Endothelial cell (in vitro differentiated cells): ENCODE results near the gene CARD18. TPM values are rescaled to one million over a fixed set of nuclear protein-coding genes. Genes with fewer than 3 reads are reported as not detected.

Source experiments
- DNase-seq: peaks from one replicate; pipeline ENCODE4 v3.0.0; 2021; ENCODE audit warnings: low spot score
- H3K27ac Mint-ChIP-seq: one replicate; pipeline ENCODE4 v1.8.0; 2021; ENCODE audit warnings: mixed read lengths, inconsistent platforms; ENCODE audit not compliant: unreplicated experiment
- H3K27me3 Mint-ChIP-seq: one replicate; pipeline ENCODE4 v1.8.0; 2021; ENCODE audit warnings: mild to moderate bottlenecking, moderate library complexity, mixed read lengths, inconsistent platforms; ENCODE audit not compliant: unreplicated experiment
- H3K36me3 Mint-ChIP-seq: one replicate; pipeline ENCODE4 v1.8.0; 2021; ENCODE audit warnings: mild to moderate bottlenecking, low read depth, mixed read lengths, inconsistent platforms; ENCODE audit not compliant: unreplicated experiment
- H3K4me1 Mint-ChIP-seq: one replicate; pipeline ENCODE4 v1.8.0; 2021; ENCODE audit warnings: mild to moderate bottlenecking, mixed read lengths, inconsistent platforms; ENCODE audit not compliant: unreplicated experiment
- H3K4me3 Mint-ChIP-seq: one replicate; pipeline ENCODE4 v1.8.0; 2021; ENCODE audit warnings: mild to moderate bottlenecking, mixed read lengths, inconsistent platforms; ENCODE audit not compliant: unreplicated experiment
- H3K9me3 Mint-ChIP-seq: one replicate; pipeline ENCODE4 v1.8.0; 2021; ENCODE audit warnings: mixed read lengths, inconsistent platforms; ENCODE audit not compliant: unreplicated experiment
- total RNA-seq: library from RNA; stranded (reverse); fragmentation: NEBNext Ultra II Directional; extraction: Animal tissue kit (Norgen Biotek cat#: 25700); gene quantifications from one replicate; pipeline ENCODE4 v1.2.1, GENCODE V29; 2021; ENCODE audit not compliant: unreplicated experiment
- TF ChIP-seq, protein P1 (sequence below): fragments of 200-600 bp; sonication (generic); IDR thresholded peaks from one replicate; pipeline ENCODE4 v1.5.0; 2021; ENCODE audit warnings: antibody characterized with exemption; ENCODE audit not compliant: unreplicated experiment

CARD18 gene
- total RNA-seq, 1 donor from 2014 or later: not detected

DNA sequence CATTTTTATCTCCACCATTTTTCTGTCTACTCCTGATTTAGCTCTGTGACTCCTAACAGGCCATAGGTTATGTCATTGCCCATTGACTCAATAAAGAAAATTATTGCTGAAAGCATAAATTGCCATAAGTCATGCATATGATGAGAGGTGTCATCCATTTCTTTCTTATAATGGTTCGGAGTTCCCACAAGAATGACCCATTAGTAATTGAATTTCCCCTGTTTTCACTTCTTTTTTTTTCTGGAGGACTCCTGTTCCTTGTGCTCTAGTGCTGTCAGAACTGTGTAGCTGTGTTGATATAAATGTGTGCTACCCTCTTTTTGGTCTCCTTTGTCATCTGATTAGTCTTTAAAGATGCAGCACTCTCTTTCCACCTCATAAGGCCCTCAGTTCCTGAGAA is 22.9 kb upstream of the CARD18 start:
- Mint-ChIP-seq H3K9me3 (no peaks in the 10 kb centered on the region), H3K27ac (no peak overlapping the region), H3K4me3 (no peak overlapping the region), H3K36me3 (no peaks in the 10 kb centered on the region), H3K27me3 (no peaks in the 10 kb centered on the region), H3K4me1 (peaks cover 4% of the 10 kb centered on the region)
- TF ChIP-seq, protein P1, sequence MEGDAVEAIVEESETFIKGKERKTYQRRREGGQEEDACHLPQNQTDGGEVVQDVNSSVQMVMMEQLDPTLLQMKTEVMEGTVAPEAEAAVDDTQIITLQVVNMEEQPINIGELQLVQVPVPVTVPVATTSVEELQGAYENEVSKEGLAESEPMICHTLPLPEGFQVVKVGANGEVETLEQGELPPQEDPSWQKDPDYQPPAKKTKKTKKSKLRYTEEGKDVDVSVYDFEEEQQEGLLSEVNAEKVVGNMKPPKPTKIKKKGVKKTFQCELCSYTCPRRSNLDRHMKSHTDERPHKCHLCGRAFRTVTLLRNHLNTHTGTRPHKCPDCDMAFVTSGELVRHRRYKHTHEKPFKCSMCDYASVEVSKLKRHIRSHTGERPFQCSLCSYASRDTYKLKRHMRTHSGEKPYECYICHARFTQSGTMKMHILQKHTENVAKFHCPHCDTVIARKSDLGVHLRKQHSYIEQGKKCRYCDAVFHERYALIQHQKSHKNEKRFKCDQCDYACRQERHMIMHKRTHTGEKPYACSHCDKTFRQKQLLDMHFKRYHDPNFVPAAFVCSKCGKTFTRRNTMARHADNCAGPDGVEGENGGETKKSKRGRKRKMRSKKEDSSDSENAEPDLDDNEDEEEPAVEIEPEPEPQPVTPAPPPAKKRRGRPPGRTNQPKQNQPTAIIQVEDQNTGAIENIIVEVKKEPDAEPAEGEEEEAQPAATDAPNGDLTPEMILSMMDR: no peak
- no peak for DNase-seq

DNA sequence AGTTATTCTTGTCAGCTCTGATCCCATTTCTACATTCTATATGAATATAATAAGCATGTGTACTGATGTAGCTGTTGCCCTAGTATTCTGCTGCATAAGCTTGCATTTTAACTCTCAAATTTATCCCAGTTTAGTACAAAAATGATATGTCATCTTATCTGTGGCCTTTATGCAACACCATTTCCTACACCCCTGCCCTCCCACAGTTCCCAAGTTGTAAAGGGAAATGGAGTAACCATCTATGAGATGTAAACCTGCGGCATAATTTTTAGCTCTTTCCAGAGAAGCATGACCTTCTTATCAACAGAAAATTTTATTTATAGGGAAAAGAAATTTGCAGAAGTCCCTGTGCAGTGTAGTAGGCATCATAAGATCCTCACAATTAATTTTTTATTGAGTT is 18.9 kb upstream of the CARD18 start:
- no peak for DNase-seq
- no peak overlapping the region for H3K27ac Mint-ChIP-seq
- peaks cover 10% of the 10 kb centered on the region for H3K4me1 Mint-ChIP-seq
- no peaks in the 10 kb centered on the region for H3K36me3 Mint-ChIP-seq
- H3K27me3 Mint-ChIP-seq: no peaks in the 10 kb centered on the region
- TF ChIP-seq, protein P1: no peak
- H3K9me3 Mint-ChIP-seq: no peaks in the 10 kb centered on the region
- H3K4me3 Mint-ChIP-seq: no peak overlapping the region

DNA sequence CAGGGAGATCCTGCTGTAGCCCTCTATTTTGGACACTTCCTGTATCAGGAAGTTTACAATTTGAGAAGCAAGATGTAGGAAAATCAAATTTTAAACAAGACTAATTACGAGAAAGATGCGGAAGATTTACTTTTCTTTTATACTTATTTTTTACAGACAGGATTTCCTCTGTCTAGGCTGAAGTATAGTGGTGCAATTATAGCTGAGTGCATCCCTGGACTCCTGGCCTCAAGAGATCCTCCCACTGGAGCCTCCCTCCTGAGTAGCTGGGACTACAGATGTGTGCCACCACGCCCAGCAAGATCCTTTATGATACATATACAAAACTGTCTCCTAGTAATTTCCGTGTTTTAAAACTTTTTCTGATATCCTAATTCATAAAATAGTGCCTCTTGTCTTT is 17.2 kb upstream of the CARD18 start:
- no peak overlapping the region for H3K4me3 Mint-ChIP-seq
- TF ChIP-seq, protein P1: no peak
- no peaks in the 10 kb centered on the region for H3K36me3 Mint-ChIP-seq
- peaks cover 6% of the 10 kb centered on the region for H3K4me1 Mint-ChIP-seq
- DNase-seq: no peak
- no peaks in the 10 kb centered on the region for H3K9me3 Mint-ChIP-seq
- no peaks in the 10 kb centered on the region for H3K27me3 Mint-ChIP-seq
- H3K27ac Mint-ChIP-seq: no peak overlapping the region

DNA sequence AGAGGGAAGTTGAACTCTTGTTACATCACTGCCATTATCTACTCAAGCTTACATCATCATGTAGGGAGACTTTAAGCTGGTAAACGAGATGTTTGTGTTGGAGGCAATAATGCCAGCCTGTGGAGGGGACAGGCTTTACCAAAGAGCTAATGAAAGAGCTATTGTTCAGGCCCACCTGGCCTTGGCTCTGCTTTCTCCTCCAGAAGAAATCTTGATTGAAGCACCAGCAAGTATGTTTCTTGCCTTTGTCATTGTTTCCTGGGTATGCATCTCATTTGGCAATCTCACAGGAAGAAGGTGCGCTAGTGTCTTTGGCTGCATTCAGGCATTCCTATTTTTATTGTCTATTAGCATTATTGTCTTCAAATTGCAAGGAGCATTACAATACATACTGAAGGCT is 16.7 kb upstream of the CARD18 start:
- Mint-ChIP-seq H3K4me3 (no peak overlapping the region), H3K4me1 (peaks cover 6% of the 10 kb centered on the region), H3K27ac (no peak overlapping the region), H3K27me3 (no peaks in the 10 kb centered on the region), H3K9me3 (no peaks in the 10 kb centered on the region), H3K36me3 (no peaks in the 10 kb centered on the region)
- DNase-seq: no peak
- TF ChIP-seq, protein P1: no peak

DNA sequence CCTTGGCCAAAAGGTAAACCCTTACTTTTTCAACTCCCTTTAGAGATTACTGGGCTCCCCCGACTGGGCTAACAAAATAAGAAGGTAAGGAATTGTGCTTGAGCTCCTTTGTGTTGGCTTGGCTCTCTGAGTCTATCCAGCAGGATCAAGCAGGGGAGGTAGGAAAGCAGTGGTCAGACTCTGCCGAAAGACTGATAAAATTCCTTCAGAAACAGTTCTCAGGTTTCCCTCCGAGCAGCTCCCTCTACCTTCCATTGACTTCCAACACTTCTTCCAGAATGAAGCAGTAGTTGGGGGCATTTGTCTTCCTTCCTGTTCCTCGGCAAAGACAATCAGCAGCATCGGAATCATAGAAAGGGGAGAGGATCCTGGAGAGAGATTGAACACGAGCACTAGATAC is 16.1 kb upstream of the CARD18 start:
- DNase-seq: no peak
- Mint-ChIP-seq H3K36me3 (no peaks in the 10 kb centered on the region), H3K9me3 (no peaks in the 10 kb centered on the region), H3K4me3 (no peak overlapping the region), H3K4me1 (peaks cover 6% of the 10 kb centered on the region), H3K27ac (no peak overlapping the region), H3K27me3 (no peaks in the 10 kb centered on the region)
- TF ChIP-seq, protein P1: no peak
